Measurements from ENCODE around the gene RNF215. TPM values are rescaled to one million over a fixed set of nuclear protein-coding genes. Genes with fewer than 3 reads are reported as not detected.
"Not testable (repeated sequence)": the region's sequence is repeated elsewhere in the genome, so short reads cannot be mapped to it uniquely, and the experiment has no call there.

The RNF215 gene
- total RNA-seq, 2 experiments from 2014 or later: 11.1 to 11.3 TPM

DNA sequence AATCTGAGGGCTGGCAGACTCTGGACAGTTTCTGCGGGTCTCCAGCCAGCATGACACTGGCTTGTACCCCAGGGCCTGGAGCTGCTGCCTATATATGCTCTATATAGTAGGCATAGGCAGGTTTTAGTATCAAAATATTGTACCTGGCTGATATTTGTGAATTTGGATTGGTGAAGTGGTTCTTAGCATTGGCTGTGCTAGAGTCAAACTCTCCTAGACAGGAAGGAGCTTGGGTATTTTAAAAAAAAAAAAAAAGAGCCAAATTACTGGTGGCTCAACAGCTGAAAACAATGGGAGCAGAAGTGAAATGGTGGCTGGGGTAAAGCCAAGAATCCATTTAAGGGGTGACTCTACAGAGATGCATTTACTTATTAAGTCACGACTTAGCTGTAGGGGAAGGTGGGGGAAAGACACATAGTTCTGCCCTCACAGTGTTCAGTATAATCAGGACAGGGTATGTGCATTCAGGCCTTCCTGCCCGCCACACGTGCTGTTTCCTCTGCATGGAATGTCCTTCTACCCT is 27.4 kb upstream of the RNF215 start:
- Mint-ChIP-seq H3K4me1 (peaks cover 13% of the 10 kb centered on the region), H3K9me3 (no peaks in the 10 kb centered on the region), H3K27me3 (no peaks in the 10 kb centered on the region), H3K27ac (peak overlapping the region; percentile 53), H3K4me3 (no peak overlapping the region), H3K36me3 (peaks cover 30% of the 10 kb centered on the region)
- POLR2A ChIA-PET: interaction anchor here (1.2 to 6.2 kb wide), 3 partner anchors 9 to 16 kb away, joined by 3 to 39 read pairs (median 3); partner anchors contain the start of gene MTFP1
- no peak for ATAC-seq (ENCODE audit: low read depth)
- no peak for DNase-seq

- DNase-seq (no peak), ATAC-seq (ENCODE audit: low read depth) (no peak)
- H3K27ac Mint-ChIP-seq: no peak overlapping the region
- H3K9me3 Mint-ChIP-seq: no peaks in the 10 kb centered on the region
- peaks cover 14% of the 10 kb centered on the region for H3K4me1 Mint-ChIP-seq
- POLR2A ChIA-PET: interaction anchor here (0.9 to 6.2 kb wide), 4 partner anchors 8 to 17 kb away, joined by 3 to 39 read pairs (median 3); partner anchors contain the start of genes MTFP1 and SEC14L2
- H3K4me3 Mint-ChIP-seq: no peak overlapping the region
- peaks cover 29% of the 10 kb centered on the region for H3K36me3 Mint-ChIP-seq
- no peaks in the 10 kb centered on the region for H3K27me3 Mint-ChIP-seq
These were observed 26.7 kb upstream of the RNF215 start for GRCh38 chr22:30413745-30414524.

DNA sequence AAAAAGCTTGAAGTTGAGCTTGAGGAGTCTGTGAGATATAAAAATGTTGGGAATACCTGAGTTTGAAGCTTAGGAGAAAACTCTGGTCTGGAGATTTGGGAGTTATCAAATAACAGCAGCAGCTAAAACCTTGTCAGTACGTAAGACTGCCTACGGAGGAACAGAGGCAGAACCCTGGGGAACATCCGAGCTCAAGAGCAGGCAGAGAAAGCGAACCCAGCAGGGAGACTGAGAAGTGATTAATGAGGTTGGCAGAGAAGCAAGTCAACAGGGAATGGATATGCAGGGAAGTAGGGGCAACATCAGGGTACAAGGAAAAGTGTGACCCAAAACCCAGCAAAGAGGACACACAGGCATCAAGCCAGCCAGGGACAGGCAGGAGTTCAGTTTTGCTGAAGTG is 25.8 kb upstream of the RNF215 start:
- Mint-ChIP-seq H3K27ac (no peak overlapping the region), H3K4me3 (no peak overlapping the region), H3K4me1 (peaks cover 18% of the 10 kb centered on the region), H3K9me3 (no peaks in the 10 kb centered on the region), H3K36me3 (peaks cover 26% of the 10 kb centered on the region), H3K27me3 (no peaks in the 10 kb centered on the region)
- DNase-seq (no peak), ATAC-seq (ENCODE audit: low read depth) (no peak)
- POLR2A ChIA-PET: interaction anchor here (0.9 to 6.2 kb wide), 2 partner anchors 11 to 16 kb away, joined by 3 to 39 read pairs; partner anchors contain the start of genes MTFP1 and SEC14L2

DNA sequence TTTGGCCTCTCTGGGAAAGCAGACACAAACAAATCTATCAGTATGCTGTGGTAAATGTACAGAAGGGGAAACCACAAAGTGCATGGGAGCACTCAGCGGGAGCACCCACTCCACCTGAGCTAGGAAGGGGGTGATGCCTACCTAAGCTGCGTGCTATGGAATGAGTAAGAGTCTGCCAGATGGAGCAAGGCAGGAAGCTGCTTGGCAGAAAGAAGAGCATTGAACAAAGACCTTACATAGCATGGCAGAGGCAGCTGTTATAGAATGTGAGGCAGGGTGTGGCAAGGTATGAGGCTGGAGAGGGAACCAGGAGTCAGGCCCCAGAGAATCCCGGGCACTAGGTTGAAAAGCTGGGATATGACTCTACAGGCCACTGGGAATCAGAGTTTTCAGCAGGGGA is 24.6 kb upstream of the RNF215 start:
- no peak for DNase-seq
- H3K36me3 Mint-ChIP-seq: peaks cover 25% of the 10 kb centered on the region
- peak overlapping the region; percentile 30 for H3K27ac Mint-ChIP-seq
- no peak overlapping the region for H3K4me3 Mint-ChIP-seq
- peaks cover 18% of the 10 kb centered on the region for H3K4me1 Mint-ChIP-seq
- ATAC-seq (ENCODE audit: low read depth): no peak
- no peaks in the 10 kb centered on the region for H3K27me3 Mint-ChIP-seq
- H3K9me3 Mint-ChIP-seq: no peaks in the 10 kb centered on the region
- POLR2A ChIA-PET: interaction anchor here (0.7 to 6.2 kb wide), 4 partner anchors 10 to 17 kb away, joined by 3 to 39 read pairs (median 3); partner anchors contain the start of genes MTFP1 and SEC14L2

GRCh38 chr22:30408388-30409102 is 21.3 kb upstream of the RNF215 start:
- Mint-ChIP-seq H3K9me3 (no peaks in the 10 kb centered on the region), H3K27ac (no peak overlapping the region), H3K27me3 (no peaks in the 10 kb centered on the region), H3K4me3 (no peak overlapping the region), H3K4me1 (peaks cover 16% of the 10 kb centered on the region), H3K36me3 (peaks cover 11% of the 10 kb centered on the region)
- ATAC-seq (ENCODE audit: low read depth): no peak
- DNase-seq: no peak
- POLR2A ChIA-PET: interaction anchor here (0.9 to 1.2 kb wide), 3 partner anchors 9 to 15 kb away, joined by 3 to 4 read pairs (median 3); no protein-coding TSS in a partner anchor

DNA sequence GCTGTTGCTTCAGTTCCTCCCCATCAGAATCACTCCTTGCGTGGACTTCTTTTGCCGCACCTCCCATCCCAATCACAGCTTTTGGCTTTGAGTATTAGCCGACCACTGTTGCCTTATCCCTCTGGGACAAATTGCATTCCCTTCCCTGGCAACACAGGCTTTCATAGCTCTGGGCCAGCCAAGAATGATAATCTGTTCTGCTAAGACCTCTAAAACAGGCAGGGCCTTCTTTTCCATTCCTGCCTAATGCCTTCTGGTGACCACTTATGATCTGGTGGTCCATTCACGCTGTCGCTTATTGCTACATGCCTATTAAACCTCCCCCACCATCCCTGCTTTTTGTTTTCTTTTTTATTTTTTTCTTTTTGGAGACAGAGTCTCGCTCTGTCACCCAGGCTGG is 19.2 kb upstream of the RNF215 start:
- H3K4me1 Mint-ChIP-seq: peaks cover 12% of the 10 kb centered on the region
- no peaks in the 10 kb centered on the region for H3K27me3 Mint-ChIP-seq
- no peaks in the 10 kb centered on the region for H3K9me3 Mint-ChIP-seq
- DNase-seq: no peak
- H3K4me3 Mint-ChIP-seq: no peak overlapping the region
- POLR2A ChIA-PET: interaction anchor here (1.0 to 1.2 kb wide), 2 partner anchors 8 to 10 kb away, joined by 3 read pairs; partner anchors contain the start of gene SEC14L2
- H3K27ac Mint-ChIP-seq: no peak overlapping the region
- H3K36me3 Mint-ChIP-seq: peaks cover 2% of the 10 kb centered on the region
- ATAC-seq (ENCODE audit: low read depth): no peak

DNA sequence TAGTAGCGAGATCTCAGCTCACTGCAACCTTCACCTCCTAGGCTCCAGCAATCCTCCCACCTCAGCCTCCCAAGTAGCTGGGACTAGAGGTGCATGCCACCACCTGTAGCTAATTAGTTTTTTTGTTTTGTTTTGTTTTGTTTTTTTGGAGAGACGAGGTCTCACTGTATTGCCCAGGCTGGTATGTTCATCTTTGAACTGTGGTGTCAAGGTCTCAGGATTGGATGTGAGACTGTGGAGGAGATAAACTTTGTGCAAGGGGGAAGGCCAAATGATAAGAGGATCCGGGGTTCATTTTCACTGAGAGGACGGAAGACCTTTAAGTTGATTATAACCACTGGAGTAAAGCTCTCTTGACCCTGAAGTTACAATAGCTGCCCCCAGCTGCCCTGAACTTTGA is 18.5 kb upstream of the RNF215 start:
- Mint-ChIP-seq H3K9me3 (no peaks in the 10 kb centered on the region), H3K27me3 (no peaks in the 10 kb centered on the region), H3K4me3 (no peak overlapping the region), H3K36me3 (peaks cover 2% of the 10 kb centered on the region), H3K27ac (no peak overlapping the region), H3K4me1 (peaks cover 12% of the 10 kb centered on the region)
- POLR2A ChIA-PET: interaction anchor here (1.0 to 1.2 kb wide), 2 partner anchors 9 kb away, joined by 3 read pairs; partner anchors contain the start of gene SEC14L2
- ATAC-seq (ENCODE audit: low read depth) (no peak), DNase-seq (no peak)

- DNase-seq (no peak), ATAC-seq (ENCODE audit: low read depth) (no peak)
- POLR2A ChIA-PET: no interaction called here
- Mint-ChIP-seq H3K9me3 (no peaks in the 10 kb centered on the region), H3K27me3 (no peaks in the 10 kb centered on the region), H3K4me3 (no peak overlapping the region), H3K27ac (no peak overlapping the region), H3K36me3 (peaks cover 2% of the 10 kb centered on the region), H3K4me1 (peaks cover 10% of the 10 kb centered on the region)
These were observed 17.1 kb upstream of the RNF215 start for GRCh38 chr22:30404307-30404706.

DNA sequence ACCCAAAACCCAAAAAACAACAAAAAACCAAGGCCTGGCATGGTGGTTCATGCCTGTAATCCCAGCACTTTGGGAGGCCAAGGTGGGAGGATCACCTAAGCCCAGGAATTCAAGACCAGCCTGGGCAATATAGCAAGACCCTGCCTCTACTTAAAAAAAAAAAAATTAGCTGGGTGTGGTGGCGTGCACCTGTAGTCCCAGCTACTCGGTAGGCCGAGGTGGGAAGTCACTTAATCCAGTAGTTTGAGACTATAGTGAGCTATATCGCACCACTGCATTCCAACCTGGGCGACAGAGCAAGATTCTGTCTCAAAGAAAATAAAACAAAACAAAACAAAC is 15.5 kb upstream of the RNF215 start:
- H3K4me1 Mint-ChIP-seq: peaks cover 20% of the 10 kb centered on the region
- not testable (repeated sequence) for H3K27ac Mint-ChIP-seq; ATAC-seq (ENCODE audit: low read depth); DNase-seq; H3K36me3 Mint-ChIP-seq; H3K27me3 Mint-ChIP-seq; H3K9me3 Mint-ChIP-seq; H3K4me3 Mint-ChIP-seq
- POLR2A ChIA-PET: interaction anchor here (1.9 kb wide), 1 partner anchor 20 kb away, joined by 10 read pairs; no protein-coding TSS in a partner anchor

DNA sequence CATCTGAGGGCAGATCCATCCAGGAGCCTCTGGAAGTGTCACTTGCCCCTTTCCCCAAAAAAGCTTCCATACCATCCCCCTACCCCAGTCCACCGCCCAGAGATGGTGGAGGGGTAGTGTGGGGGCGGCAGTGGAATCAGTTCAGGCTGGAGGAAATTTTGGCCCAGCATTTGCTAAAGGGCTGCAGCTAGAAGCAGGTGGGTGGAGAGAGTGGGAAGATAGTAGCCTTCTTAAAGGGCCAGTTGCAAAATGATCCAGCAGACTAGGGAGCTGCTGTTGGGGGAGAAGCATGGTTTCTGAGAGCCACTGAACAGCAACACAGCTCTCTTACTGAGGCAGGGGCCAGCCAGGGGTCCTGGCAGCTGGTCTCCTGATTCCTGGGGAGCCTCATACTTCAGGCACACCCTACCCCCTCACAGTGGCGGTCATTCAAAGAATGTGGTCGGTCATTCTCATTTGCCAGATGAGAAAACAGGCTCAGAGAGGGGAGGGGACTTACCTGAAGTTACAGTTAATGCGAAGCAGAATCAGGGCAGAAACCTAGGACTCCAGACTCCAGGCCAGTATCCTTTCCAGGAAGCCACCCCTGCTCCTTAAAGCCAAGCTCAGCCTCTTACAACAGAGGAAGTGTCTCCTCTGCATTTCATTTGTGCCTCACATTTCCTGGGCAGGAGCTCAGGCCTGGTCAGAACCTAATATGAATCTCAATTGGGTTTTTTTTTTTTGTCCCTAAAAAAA is 15.0 kb upstream of the RNF215 start:
- Mint-ChIP-seq H3K27ac (no peak overlapping the region), H3K27me3 (no peaks in the 10 kb centered on the region), H3K36me3 (no peaks in the 10 kb centered on the region), H3K4me1 (peaks cover 23% of the 10 kb centered on the region), H3K4me3 (no peak overlapping the region), H3K9me3 (no peaks in the 10 kb centered on the region)
- DNase-seq (no peak), ATAC-seq (ENCODE audit: low read depth) (no peak)
- POLR2A ChIA-PET: interaction anchor here (0.8 to 1.9 kb wide), 3 partner anchors 9 to 21 kb away, joined by 3 to 10 read pairs (median 3); no protein-coding TSS in a partner anchor

- H3K36me3 Mint-ChIP-seq; H3K27me3 Mint-ChIP-seq; H3K27ac Mint-ChIP-seq; DNase-seq; ATAC-seq (ENCODE audit: low read depth); H3K9me3 Mint-ChIP-seq; POLR2A ChIA-PET; H3K4me3 Mint-ChIP-seq: not testable (repeated sequence)
- H3K4me1 Mint-ChIP-seq: peaks cover 29% of the 10 kb centered on the region
These were observed 13.8 kb upstream of the RNF215 start for GRCh38 chr22:30401024-30401423.

- POLR2A ChIA-PET: no interaction called here
- no peaks in the 10 kb centered on the region for H3K36me3 Mint-ChIP-seq
- no peak overlapping the region for H3K4me3 Mint-ChIP-seq
- peaks cover 31% of the 10 kb centered on the region for H3K4me1 Mint-ChIP-seq
- no peak for DNase-seq
- H3K27ac Mint-ChIP-seq: no peak overlapping the region
- H3K27me3 Mint-ChIP-seq: no peaks in the 10 kb centered on the region
- ATAC-seq (ENCODE audit: low read depth): no peak
- H3K9me3 Mint-ChIP-seq: no peaks in the 10 kb centered on the region
These were observed 12.9 kb upstream of the RNF215 start for GRCh38 chr22:30400159-30400558.

DNA sequence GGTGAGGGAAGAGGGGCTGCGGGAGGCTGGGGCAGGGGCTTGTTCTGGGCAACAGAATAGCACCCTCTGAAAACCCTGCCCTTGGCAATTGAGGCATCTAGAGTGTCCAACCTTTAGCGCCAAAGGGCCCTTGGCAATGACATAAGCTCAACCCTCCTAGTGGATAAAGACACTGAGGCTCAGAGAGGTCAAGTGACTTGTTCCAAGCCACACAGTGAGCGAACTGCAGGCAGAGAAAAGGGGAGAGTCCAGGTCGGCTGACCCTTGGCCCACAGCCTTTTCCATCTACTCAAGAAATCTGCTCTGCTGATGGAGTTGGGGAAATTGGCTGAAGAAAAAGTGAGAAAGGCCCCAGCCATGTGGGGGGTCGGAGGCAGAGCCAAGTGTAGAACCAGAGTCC is 12.5 kb upstream of the RNF215 start:
- DNase-seq (no peak), ATAC-seq (ENCODE audit: low read depth) (no peak)
- Mint-ChIP-seq H3K27ac (no peak overlapping the region), H3K4me3 (no peak overlapping the region), H3K4me1 (peaks cover 30% of the 10 kb centered on the region), H3K9me3 (no peaks in the 10 kb centered on the region), H3K36me3 (no peaks in the 10 kb centered on the region), H3K27me3 (no peaks in the 10 kb centered on the region)
- POLR2A ChIA-PET: interaction anchor here (10.1 kb wide), 1 partner anchor 24 kb away, joined by 156 read pairs; the partner anchor contains the start of gene MTFP1

All from activated naive CD8-positive, alpha-beta T cell treated with anti-CD3 and anti-CD28 coated beads, Interleukin-2, amount 10 ng/mL, durations not matched to agents 7 days and 5 days (primary cell).